Right lobe of liver (tissue), 6 donors: ENCODE results near the gene OTUD5. TPM values are rescaled to one million over a fixed set of nuclear protein-coding genes. Genes with fewer than 3 reads are reported as not detected.

Experiments
- ATAC-seq, 4 donors: fragments of 200-7000 bp; cut with Tn5 transposase; one replicate each; pipeline ENCODE4 v1.9.1; 2020; ENCODE audit warnings: mild to moderate bottlenecking in 4 of 4, moderate library complexity in 4 of 4
- DNase-seq, 3 donors: peaks; one replicate each; pipeline ENCODE4 v3.0.0-alpha.2; 2020
- H3K27ac ChIP-seq, 3 donors: fragments of 200-600 bp; one replicate each; pipeline ENCODE4 v1.8.0; 2022
- H3K27me3 ChIP-seq, 2 donors: fragments of 200-600 bp; one replicate each; pipeline ENCODE4 v1.8.0; 2022
- H3K36me3 ChIP-seq, 4 donors: fragments of 200-600 bp; sonication (generic) in 1 of 4; one replicate each; pipeline versions ENCODE4 v1.5.1 to v1.8.0; 2017 to 2022; ENCODE audit warnings: control low read depth in 1 of 4
- H3K4me1 ChIP-seq, 4 donors: fragments of 200-600 bp; sonication (generic) in 1 of 4; one replicate each; pipeline versions ENCODE4 v1.5.1 to v1.8.0; 2017 to 2022; ENCODE audit warnings: control low read depth in 1 of 4
- H3K4me3 ChIP-seq, 3 donors: fragments of 200-600 bp; one replicate each; pipeline ENCODE4 v1.8.0; 2022
- H3K9me3 ChIP-seq, 4 donors: fragments of 200-600 bp; sonication (generic) in 1 of 4; one replicate each; pipeline versions ENCODE4 v1.5.1 to v1.8.0; 2017 to 2022; ENCODE audit warnings: control low read depth in 1 of 4
- POLR2A ChIP-seq: fragments of 450-650 bp; IDR thresholded peaks from one replicate; pipeline ENCODE4 v1.6.1; 2017; ENCODE audit warnings: antibody characterized with exemption, mild to moderate bottlenecking
- WGBS: methylation state at CpG from one replicate; pipeline ENCODE4 v1.1.6; 2018; ENCODE audit warnings: low coverage, low lambda C conversion rate; ENCODE audit not compliant: insufficient coverage; ENCODE audit errors: missing lambda C conversion rate; 5-methylcytosine and 5-hydroxymethylcytosine counted together
- intact Hi-C, 2 donors: fragments of 100-400 bp; cut with DNase I; formaldehyde crosslinking; loops; one replicate each; pipeline versions ENCODE4 v1.11.2 to v1.14.1; 2022
- total RNA-seq, 6 experiments: library from RNA; depleted of rRNA in 2 of 6; stranded (reverse); fragments of >200 nt in 2 of 6; fragmentation: NEBNext Ultra II Directional in 3 of 6; extraction: Animal tissue kit (Norgen Biotek cat#: 25700) in 3 of 6; gene quantifications; one replicate each; pipeline versions ENCODE4 v1.1.0 to v1.2.4, GENCODE V29; 2016 to 2023
- TF ChIP-seq, protein P1 (sequence below), 4 donors: fragments of 200-600 bp in 3 of 4; fragments of 450-650 bp in 1 of 4; IDR thresholded peaks; one replicate each; pipeline versions ENCODE4 v1.5.1 to v1.8.0; 2016 to 2022; ENCODE audit warnings: antibody characterized with exemption in 4 of 4, mild to moderate bottlenecking in 2 of 4
- donor health status: DM: no; HTN: yes; CAD: no.
- donor health status: DM: no; HTN: no; CAD: no.
- donor health status: DM: no; HTN: no; CAD: no.
- donor health status: DM: no; HTN: yes; CAD: no.
- donor health status: DM: no; HTN: yes; CAD: no.

Gene OTUD5
- total RNA-seq, 6 experiments from 2014 or later = 14.4 to 24.1 (median 21.6) TPM

DNA sequence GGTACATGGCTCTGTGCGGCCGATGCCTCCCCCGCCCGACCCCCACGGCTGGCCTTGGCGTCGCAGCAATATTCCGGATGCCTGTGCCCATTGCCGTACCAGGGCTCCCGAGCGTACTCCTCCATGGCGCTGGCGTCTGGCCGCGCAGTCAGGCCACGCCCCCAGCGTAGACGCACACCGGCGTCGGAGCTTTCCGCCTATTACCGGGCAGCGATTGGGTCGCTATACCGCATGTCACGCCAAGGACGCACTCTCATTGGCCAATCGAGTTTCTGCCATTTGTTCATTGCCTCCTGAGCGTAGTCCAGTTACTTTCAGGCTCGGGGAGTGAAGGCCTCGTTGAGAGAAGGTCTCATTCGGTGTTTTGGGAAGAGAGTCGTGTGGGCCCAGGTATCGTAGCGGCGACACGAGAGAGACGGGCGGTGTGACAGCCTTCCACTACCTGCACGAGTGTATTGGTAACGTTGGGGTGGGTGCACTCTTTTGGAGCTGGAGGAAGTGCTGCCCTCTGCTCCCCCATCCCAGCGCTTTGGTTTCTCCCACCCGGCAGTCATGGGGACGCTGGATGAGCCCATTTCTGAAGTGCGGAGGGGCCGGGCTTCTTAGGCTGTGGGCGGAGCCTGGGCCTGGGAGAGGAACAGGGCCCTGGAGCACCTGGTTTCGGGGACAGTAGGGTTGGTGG is 59.6 kb downstream of the OTUD5 start, which contains the start of the genes PQBP1 and TIMM17B:
Gene PQBP1 (plus strand): TSS at position 306 of the 682 bp plus-strand sequence. CDS start 580 bp downstream, outside the sequence.
Gene TIMM17B (minus strand): TSS at position 144 of the 682 bp plus-strand sequence. CDS start 19 bp downstream, at position 125.
- DNase-seq = peak; percentile 88 to 92 (median 91)
- intact Hi-C loops = no loop called here
- H3K27ac ChIP-seq = peak within 1 kb of the TSS; percentile 89 to 92 (median 91)
- TF ChIP-seq, protein P1, sequence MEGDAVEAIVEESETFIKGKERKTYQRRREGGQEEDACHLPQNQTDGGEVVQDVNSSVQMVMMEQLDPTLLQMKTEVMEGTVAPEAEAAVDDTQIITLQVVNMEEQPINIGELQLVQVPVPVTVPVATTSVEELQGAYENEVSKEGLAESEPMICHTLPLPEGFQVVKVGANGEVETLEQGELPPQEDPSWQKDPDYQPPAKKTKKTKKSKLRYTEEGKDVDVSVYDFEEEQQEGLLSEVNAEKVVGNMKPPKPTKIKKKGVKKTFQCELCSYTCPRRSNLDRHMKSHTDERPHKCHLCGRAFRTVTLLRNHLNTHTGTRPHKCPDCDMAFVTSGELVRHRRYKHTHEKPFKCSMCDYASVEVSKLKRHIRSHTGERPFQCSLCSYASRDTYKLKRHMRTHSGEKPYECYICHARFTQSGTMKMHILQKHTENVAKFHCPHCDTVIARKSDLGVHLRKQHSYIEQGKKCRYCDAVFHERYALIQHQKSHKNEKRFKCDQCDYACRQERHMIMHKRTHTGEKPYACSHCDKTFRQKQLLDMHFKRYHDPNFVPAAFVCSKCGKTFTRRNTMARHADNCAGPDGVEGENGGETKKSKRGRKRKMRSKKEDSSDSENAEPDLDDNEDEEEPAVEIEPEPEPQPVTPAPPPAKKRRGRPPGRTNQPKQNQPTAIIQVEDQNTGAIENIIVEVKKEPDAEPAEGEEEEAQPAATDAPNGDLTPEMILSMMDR (IDR thresholded peaks at IDR 0.05) = no peak
- TF ChIP-seq POLR2A = peak; percentile 79
- peaks cover 0 to 20% (median 2%) of the 10 kb centered on the region in 4 donors for H3K36me3 ChIP-seq
- H3K4me3 ChIP-seq = peak within 1 kb of the TSS; percentile 66 to 77 (median 66)
- no peaks in the 10 kb centered on the region for H3K27me3 ChIP-seq
- no peaks in the 10 kb centered on the region for H3K9me3 ChIP-seq
- WGBS = 36% methylated on average over 13 of the region's 49 CpGs
- H3K4me1 ChIP-seq = no peaks in the 10 kb centered on the region
- peak; percentile 92 to 94 (median 93) for ATAC-seq

DNA sequence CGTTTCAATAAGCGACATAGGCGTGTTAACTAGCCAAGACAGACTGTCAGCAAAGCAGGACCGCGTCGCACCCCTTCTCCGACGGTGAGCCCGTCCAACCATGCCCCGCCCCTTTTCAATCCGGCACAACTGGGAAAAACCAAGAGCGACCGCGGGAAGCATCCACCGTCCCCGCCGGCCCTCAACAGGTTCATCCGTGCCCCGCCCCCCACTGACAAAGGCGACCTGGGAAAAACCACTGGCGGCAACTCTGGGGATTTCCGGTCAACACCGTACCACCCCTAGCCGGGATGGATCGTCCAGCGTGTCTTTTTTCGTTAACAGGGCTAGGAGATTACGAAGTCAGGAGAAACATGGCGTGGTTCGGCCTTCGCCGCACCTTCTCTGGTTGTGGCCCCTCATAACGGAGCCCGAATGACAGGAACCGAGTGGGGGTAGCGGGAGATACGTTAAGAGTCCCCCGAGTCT is 60.2 kb downstream of the OTUD5 start:
- TF ChIP-seq POLR2A = no peak
- TF ChIP-seq, protein P1 (IDR thresholded peaks at IDR 0.05) = no peak
- DNase-seq = peak; percentile 84 to 85 (median 85)
- WGBS = 42% methylated on average over 15 of the region's 38 CpGs
- H3K36me3 ChIP-seq = peaks cover 0 to 16% (median 2%) of the 10 kb centered on the region in 4 donors
- ATAC-seq = peak; percentile 78 to 81 (median 79)
- no peaks in the 10 kb centered on the region for H3K9me3 ChIP-seq
- intact Hi-C loops = no loop called here
- H3K27me3 ChIP-seq = no peaks in the 10 kb centered on the region
- H3K4me3 ChIP-seq = peak overlapping the region; percentile 66 to 77 (median 66)
- peak overlapping the region; percentile 89 to 92 (median 91) for H3K27ac ChIP-seq
- no peaks in the 10 kb centered on the region for H3K4me1 ChIP-seq

DNA sequence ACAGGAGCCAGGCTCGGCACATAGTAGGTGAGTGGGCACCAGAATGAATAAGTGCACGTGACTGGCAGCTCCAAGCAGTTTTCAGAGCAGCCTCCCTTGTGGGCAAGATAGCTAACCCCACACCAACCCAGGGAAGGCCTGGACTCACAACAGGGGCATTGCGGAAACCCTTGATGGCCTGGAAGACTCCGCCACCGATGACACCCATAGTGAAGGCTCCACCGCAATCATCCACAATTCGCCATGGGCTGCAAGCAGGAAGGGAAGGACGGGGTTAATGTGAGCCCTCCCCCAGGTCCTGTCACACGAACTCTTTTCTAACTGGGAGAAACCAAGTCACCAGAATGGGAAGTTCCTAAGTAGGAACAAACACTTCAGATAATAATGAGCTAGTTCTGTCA is 60.8 kb downstream of the OTUD5 start:
- intact Hi-C loops = no loop called here
- ATAC-seq = no peak
- WGBS = 8% methylated on average over 2 of the region's 9 CpGs

DNA sequence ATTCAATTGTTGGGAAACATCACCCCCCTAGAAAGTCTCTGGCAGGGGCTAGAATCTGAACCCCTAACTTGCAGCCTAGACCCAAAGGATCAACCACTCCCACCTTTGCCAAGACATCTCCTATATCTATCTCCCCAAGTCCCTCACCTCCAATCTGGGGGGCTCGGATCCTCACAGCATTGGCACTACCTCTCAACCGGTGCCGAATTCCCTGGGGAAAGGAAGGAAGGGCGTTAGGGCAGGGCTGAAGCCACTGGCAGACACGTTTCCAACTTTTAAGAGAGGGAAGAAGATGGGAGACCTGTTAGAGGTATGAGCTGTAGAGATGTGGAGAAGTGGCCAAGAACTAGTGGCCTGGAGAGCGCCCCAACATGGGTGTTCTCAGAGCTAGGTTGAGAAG is 62.5 kb downstream of the OTUD5 start:
- Histone ChIP-seq H3K36me3 (no peaks in the 10 kb centered on the region), H3K4me3 (no peak overlapping the region), H3K9me3 (no peaks in the 10 kb centered on the region), H3K27me3 (no peaks in the 10 kb centered on the region), H3K4me1 (no peaks in the 10 kb centered on the region), H3K27ac (no peak overlapping the region)
- WGBS = 56% methylated on average over 5 of the region's 6 CpGs
- no peak for DNase-seq
- TF ChIP-seq POLR2A = no peak
- TF ChIP-seq, protein P1 (IDR thresholded peaks at IDR 0.05) = no peak
- ATAC-seq = no peak
- intact Hi-C loops = no loop called here

More for the DNA sequence above, 60.8 kb downstream of the OTUD5 start:
- Histone ChIP-seq H3K4me1 (no peaks in the 10 kb centered on the region), H3K27me3 (no peaks in the 10 kb centered on the region), H3K9me3 (no peaks in the 10 kb centered on the region), H3K4me3 (peak overlapping the region; percentile 66 to 77 (median 66)), H3K27ac (peak overlapping the region; percentile 89 to 92 (median 91)), H3K36me3 (peaks cover 0 to 11% (median 2%) of the 10 kb centered on the region in 4 donors)
- no peak for DNase-seq
- TF ChIP-seq POLR2A = no peak
- TF ChIP-seq, protein P1 (IDR thresholded peaks at IDR 0.05) = no peak
